GM12878 (cell line): ENCODE measurements around the gene MYBPC2. TPM values are rescaled to one million over a fixed set of nuclear protein-coding genes. Genes with fewer than 3 reads are reported as not detected.
"Not testable (repeated sequence)": the region's sequence is repeated elsewhere in the genome, so short reads cannot be mapped to it uniquely, and the experiment has no call there.

Experiments
- ATAC-seq: fragments of 200-7000 bp; cut with Tn5 transposase; 3 replicates; pipeline ENCODE4 v1.9.1; 2020; ENCODE audit warnings: mild to moderate bottlenecking, moderate library complexity
- BruUV-seq: library from RNA; stranded (reverse); fragments of 400-500 nt; replicated peaks from 2 replicates; lab custom pipeline; 2021; lab: Mats Ljungman, UMichigan
- CTCF ChIA-PET: fragments of 300-600 bp; sonication (Branson Sonifier 250); formaldehyde crosslinking; extraction: SDS; loops from one replicate; lab custom pipeline; 2021; ENCODE audit warnings: inconsistent platforms; lab: Yijun Ruan, JAX
- POLR2A ChIA-PET: fragments of 350-600 bp; formaldehyde crosslinking; extraction: SDS; loops from one replicate; lab custom pipeline; 2021; ENCODE audit warnings: inconsistent platforms; lab: Charles Lee
- RAD21 ChIA-PET: fragments of 300-600 bp; sonication (Branson Sonifier 250); formaldehyde crosslinking; loops from one replicate; lab custom pipeline; 2023; ENCODE audit warnings: antibody characterized with exemption; ENCODE audit not compliant: unreplicated experiment; lab: Charles Lee
- SMC1A ChIA-PET: fragments of 300-600 bp; sonication (Branson Sonifier 250); formaldehyde crosslinking; loops from one replicate; lab custom pipeline; 2023; ENCODE audit not compliant: unreplicated experiment, uncharacterized antibody; lab: Charles Lee
- DNase-seq: peaks from one replicate; pipeline ENCODE4 v3.0.0-alpha.2; 2011; ENCODE audit warnings: low read depth, low spot score
- FAIRE-seq: peaks from 3 replicates; lab custom pipeline; 2011; peaks lifted over from hg19 to GRCh38; lab: Jason Lieb, UNC
- H2AFZ ChIP-seq: 2 replicates; pipeline ENCODE4 v1.6.0; 2011; ENCODE audit warnings: low read depth, low read length, control low read depth; ENCODE audit not compliant: control insufficient read depth
- H3K27ac ChIP-seq: 2 replicates; pipeline ENCODE4 v1.5.1; 2011; ENCODE audit warnings: control low read depth; ENCODE audit not compliant: control insufficient read depth, insufficient read depth
- H3K27me3 ChIP-seq, 2 experiments: replicated peaks in 1 of 2; 2 replicates each; pipeline versions ENCODE4 v1.6.0 to v1.6.1; 2011; ENCODE audit warnings: low read length in 1 of 2; ENCODE audit not compliant: control insufficient read depth in 2 of 2, insufficient read depth in 2 of 2
- H3K36me3 ChIP-seq, 2 experiments: 2 replicates each; pipeline ENCODE4 v1.5.1; 2011; ENCODE audit warnings: low read length in 1 of 2; ENCODE audit not compliant: control insufficient read depth in 2 of 2, insufficient read depth in 2 of 2
- H3K4me1 ChIP-seq: 2 replicates; pipeline ENCODE4 v1.6.1; 2011; ENCODE audit warnings: mild to moderate bottlenecking, low read length, moderate library complexity, mixed read lengths; ENCODE audit not compliant: control insufficient read depth, insufficient read depth
- H3K4me2 ChIP-seq: 2 replicates; pipeline ENCODE4 v1.6.0; 2011; ENCODE audit warnings: control low read depth; ENCODE audit not compliant: control insufficient read depth, insufficient read depth
- H3K4me3 ChIP-seq: fragments of 200-600 bp; sonication (generic); 2 replicates; pipeline ENCODE4 v1.5.1; 2016
- H3K79me2 ChIP-seq: 2 replicates; pipeline ENCODE4 v1.6.0; 2011; ENCODE audit warnings: low read length; ENCODE audit not compliant: control insufficient read depth, insufficient read depth
- H3K9ac ChIP-seq: 2 replicates; pipeline ENCODE4 v1.8.0; 2011; ENCODE audit warnings: low read length, control low read depth, mixed read lengths; ENCODE audit not compliant: control insufficient read depth, insufficient read depth
- H3K9me3 ChIP-seq: replicated peaks from 3 replicates; pipeline ENCODE4 v1.5.1; 2011; ENCODE audit warnings: mild to moderate bottlenecking, low read length; ENCODE audit not compliant: control insufficient read depth, insufficient read depth
- H4K20me1 ChIP-seq: 2 replicates; pipeline ENCODE4 v1.6.0; 2011; ENCODE audit not compliant: control insufficient read depth, insufficient read depth
- CBX3 ChIP-seq: fragments of 200-600 bp; sonication (generic); IDR thresholded peaks from 2 replicates; pipeline ENCODE4 v1.6.1; 2016; ENCODE audit warnings: low read depth, borderline replicate concordance
- MTA3 ChIP-seq: IDR thresholded peaks from 2 replicates; pipeline ENCODE4 v1.6.1; 2012; ENCODE audit warnings: low read length, inconsistent platforms, borderline replicate concordance
- NR2F1 ChIP-seq: fragments of 450-650 bp; conservative IDR thresholded peaks from 2 replicates; pipeline ENCODE4 v1.6.1; 2017; ENCODE audit warnings: mild to moderate bottlenecking
- SUPT20H ChIP-seq: IDR thresholded peaks from 2 replicates; pipeline ENCODE4 v1.6.1; 2011; ENCODE audit warnings: low read depth, mild to moderate bottlenecking, low read length, moderate library complexity, borderline replicate concordance; ENCODE audit not compliant: control insufficient read depth
- TAF1 ChIP-seq: IDR thresholded peaks from 2 replicates; pipeline ENCODE4 v1.6.1; 2011; ENCODE audit warnings: mild to moderate bottlenecking, low read depth, low read length, borderline replicate concordance
- TARDBP ChIP-seq: IDR thresholded peaks from 2 replicates; pipeline ENCODE4 v1.6.1; 2016; ENCODE audit warnings: borderline replicate concordance
- ZSCAN29 ChIP-seq: fragments of 450-650 bp; IDR thresholded peaks from 2 replicates; pipeline ENCODE4 v1.6.1; 2017; ENCODE audit warnings: mild to moderate bottlenecking, moderate library complexity
- WGBS: methylation state at CpG from one replicate; pipeline ENCODE4 v1.1.6; 2016; ENCODE audit warnings: low lambda C conversion rate; ENCODE audit not compliant: insufficient replicate concordance, insufficient coverage; ENCODE audit errors: missing lambda C conversion rate; 5-methylcytosine and 5-hydroxymethylcytosine counted together
- in situ Hi-C: fragments of 300-500 bp; cut with MboI; formaldehyde crosslinking; loops from 9 replicates; pipeline ENCODE4 v1.14.3; 2018; ENCODE audit warnings: mixed read lengths
- intact Hi-C: fragments of 100-400 bp; cut with micrococcal nuclease; formaldehyde crosslinking; loops from one replicate; pipeline ENCODE4 v1.14.2; 2022; ENCODE audit not compliant: unreplicated experiment
- polyA plus RNA-seq, 11 experiments: library from polyadenylated mRNA; depleted of rRNA in 4 of 11; unstranded in 6 of 11; stranded (reverse) in 5 of 11; fragments of >200 nt; fragmentation: Nextera tagmentation in 4 of 11; fragmentation: Illumina TruSeq in 1 of 11; extraction: Ambion mirVana in 4 of 11; extraction: Trizol in 1 of 11; gene quantifications; 1 replicate in 1 of 11; 2 replicates in 10 of 11; pipeline versions ENCODE4 v1.2.1 to v1.2.3, GENCODE V29; 2011 to 2016; ENCODE audit warnings: inconsistent platforms in 2 of 11, missing spikeins in 2 of 11, low read depth in 1 of 11
- total RNA-seq, 4 experiments: library from RNA; depleted of rRNA in 3 of 4; stranded (reverse); fragments of >200 nt in 3 of 4; fragmentation: Illumina TruSeq in 1 of 4; extraction: Trizol in 1 of 4; gene quantifications; 2 replicates each; pipeline versions ENCODE4 v1.2.1 to v1.2.3, GENCODE V29; 2013 to 2021
- TF ChIP-seq, protein P1 (sequence below): IDR thresholded peaks from 2 replicates; pipeline ENCODE4 v1.6.1; 2011; ENCODE audit warnings: low read depth, mild to moderate bottlenecking, low read length, moderate library complexity, borderline replicate concordance; ENCODE audit errors: extremely low read depth

MYBPC2 gene
- total and polyA plus RNA-seq, 10 of the 15 experiments (the other 5 are each of a cell fraction or from before 2014, with no cell fraction given) = 0.09 to 2.6 (median 0.61) TPM

DNA sequence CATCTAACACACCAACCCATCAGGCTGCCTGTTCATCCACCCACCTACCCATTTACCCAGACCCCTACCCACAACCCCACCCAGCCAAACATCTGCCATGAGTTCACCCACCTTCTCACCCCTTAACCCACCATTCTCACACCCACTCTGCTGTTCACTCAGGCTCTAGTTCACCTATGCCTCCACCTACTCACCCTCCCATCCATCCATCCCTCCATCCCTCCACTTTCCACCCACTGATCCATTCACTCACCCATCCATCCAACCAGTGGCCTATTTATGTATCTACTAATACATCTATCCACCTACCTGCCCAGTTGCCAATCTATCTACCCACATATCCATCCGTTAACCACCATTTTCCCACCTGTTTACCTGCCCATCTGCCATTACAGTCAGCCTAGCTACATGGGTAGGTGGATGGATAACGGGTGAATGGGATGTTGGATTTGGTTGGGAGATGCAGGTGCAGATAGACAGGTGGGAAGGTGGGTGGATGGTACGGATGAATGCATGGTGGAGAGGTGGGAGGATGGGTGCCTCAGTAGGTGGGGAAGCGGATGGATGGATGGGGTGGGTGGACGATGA is 5.3 kb downstream of the MYBPC2 start:
- no peak overlapping the region for H3K4me2 ChIP-seq
- no peaks in the 10 kb centered on the region for H3K79me2 ChIP-seq
- ChIA-PET CTCF (no interaction called here), RAD21 (no interaction called here), SMC1A (no interaction called here), POLR2A (no interaction called here)
- BruUV-seq = no TSS peak
- H3K4me1 ChIP-seq = peaks cover 13% of the 10 kb centered on the region
- no peak for ATAC-seq
- no peak overlapping the region for H3K27ac ChIP-seq
- intact Hi-C loops (no loop called here), in situ Hi-C loops (no loop called here)
- H3K27me3 ChIP-seq = peaks cover 0 to 4% of the 10 kb centered on the region in 2 experiments; a peak in 1 of 4 replicates
- H3K36me3 ChIP-seq = no peaks in the 10 kb centered on the region
- H3K4me3 ChIP-seq = no peak overlapping the region
- WGBS = 54% methylated on average over 5 of the region's 5 CpGs
- H4K20me1 ChIP-seq = no peaks in the 10 kb centered on the region
- FAIRE-seq = no peak
- TF ChIP-seq MTA3 (no peak), NR2F1 (no peak), SUPT20H (no peak), ZSCAN29 (no peak), TARDBP (no peak), TAF1 (no peak), CBX3 (no peak)
- TF ChIP-seq, protein P1, sequence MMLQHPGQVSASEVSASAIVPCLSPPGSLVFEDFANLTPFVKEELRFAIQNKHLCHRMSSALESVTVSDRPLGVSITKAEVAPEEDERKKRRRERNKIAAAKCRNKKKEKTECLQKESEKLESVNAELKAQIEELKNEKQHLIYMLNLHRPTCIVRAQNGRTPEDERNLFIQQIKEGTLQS = no peak
- no peak overlapping the region for H3K9ac ChIP-seq
- H2AFZ ChIP-seq = no peak overlapping the region
- no peak for DNase-seq
- no peaks in the 10 kb centered on the region for H3K9me3 ChIP-seq

DNA sequence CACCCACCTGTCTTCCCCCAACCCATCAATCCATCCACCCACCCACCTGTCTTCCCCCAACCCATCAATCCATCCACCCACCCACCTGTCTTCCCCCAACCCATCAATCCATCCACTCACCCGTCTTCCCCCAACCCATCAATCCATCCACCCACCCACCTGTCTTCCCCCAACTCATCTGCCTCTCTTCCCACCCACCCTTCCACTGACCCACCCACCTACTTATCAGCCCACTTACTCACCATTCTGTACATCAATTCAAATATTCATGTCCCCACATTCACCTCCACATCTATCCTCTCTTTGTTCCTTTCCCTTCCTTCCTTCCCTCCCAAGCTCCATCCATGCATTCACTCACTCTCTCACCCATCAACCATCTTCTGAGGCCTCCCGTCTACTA is 6.4 kb downstream of the MYBPC2 start:
- intact Hi-C loops, CTCF ChIA-PET, H3K4me3 ChIP-seq, POLR2A ChIA-PET, SMC1A ChIA-PET, H3K36me3 ChIP-seq, DNase-seq, H4K20me1 ChIP-seq, H3K4me1 ChIP-seq, H2AFZ ChIP-seq, H3K27me3 ChIP-seq, H3K79me2 ChIP-seq, RAD21 ChIA-PET, in situ Hi-C loops, FAIRE-seq, H3K27ac ChIP-seq, ATAC-seq, BruUV-seq, H3K9ac ChIP-seq, H3K9me3 ChIP-seq, H3K4me2 ChIP-seq: not testable (repeated sequence)
- WGBS = 0% methylated on average over 1 of the region's 2 CpGs
